ENCODE data around the gene SLC9A5. TPM values are rescaled to one million over a fixed set of nuclear protein-coding genes. Genes with fewer than 3 reads are reported as not detected.
A peak's percentile ranks its signal among the peaks of the same experiment; 100 is the strongest.

The SLC9A5 gene
- total RNA-seq, 1 donor from 2014 or later: 17.2 TPM

- Mint-ChIP-seq H3K4me1 (ENCODE audit: unreplicated experiment) (peaks cover 38% of the 10 kb centered on the region), H3K4me3 (ENCODE audit: unreplicated experiment) (peak overlapping the region; percentile 76), H3K27me3 (ENCODE audit: unreplicated experiment) (peaks cover 13% of the 10 kb centered on the region), H3K27ac (ENCODE audit: unreplicated experiment) (no peak overlapping the region), H3K9me3 (ENCODE audit: unreplicated experiment) (no peaks in the 10 kb centered on the region), H3K36me3 (ENCODE audit: low read depth, unreplicated experiment) (peaks cover 47% of the 10 kb centered on the region)
- TF ChIP-seq, protein P1, sequence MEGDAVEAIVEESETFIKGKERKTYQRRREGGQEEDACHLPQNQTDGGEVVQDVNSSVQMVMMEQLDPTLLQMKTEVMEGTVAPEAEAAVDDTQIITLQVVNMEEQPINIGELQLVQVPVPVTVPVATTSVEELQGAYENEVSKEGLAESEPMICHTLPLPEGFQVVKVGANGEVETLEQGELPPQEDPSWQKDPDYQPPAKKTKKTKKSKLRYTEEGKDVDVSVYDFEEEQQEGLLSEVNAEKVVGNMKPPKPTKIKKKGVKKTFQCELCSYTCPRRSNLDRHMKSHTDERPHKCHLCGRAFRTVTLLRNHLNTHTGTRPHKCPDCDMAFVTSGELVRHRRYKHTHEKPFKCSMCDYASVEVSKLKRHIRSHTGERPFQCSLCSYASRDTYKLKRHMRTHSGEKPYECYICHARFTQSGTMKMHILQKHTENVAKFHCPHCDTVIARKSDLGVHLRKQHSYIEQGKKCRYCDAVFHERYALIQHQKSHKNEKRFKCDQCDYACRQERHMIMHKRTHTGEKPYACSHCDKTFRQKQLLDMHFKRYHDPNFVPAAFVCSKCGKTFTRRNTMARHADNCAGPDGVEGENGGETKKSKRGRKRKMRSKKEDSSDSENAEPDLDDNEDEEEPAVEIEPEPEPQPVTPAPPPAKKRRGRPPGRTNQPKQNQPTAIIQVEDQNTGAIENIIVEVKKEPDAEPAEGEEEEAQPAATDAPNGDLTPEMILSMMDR (IDR thresholded peaks at IDR 0.05; ENCODE audit: unreplicated experiment): no peak
- no peak for DNase-seq (ENCODE audit: low spot score)
These were observed 10.6 kb upstream of the SLC9A5 start for GRCh38 chr16:67238278-67238575.

- TF ChIP-seq, protein P1 (IDR thresholded peaks at IDR 0.05; ENCODE audit: unreplicated experiment): no peak
- peak overlapping the region; percentile 76 for H3K4me3 Mint-ChIP-seq (ENCODE audit: unreplicated experiment)
- H3K27ac Mint-ChIP-seq (ENCODE audit: unreplicated experiment): peak overlapping the region; percentile 59
- H3K4me1 Mint-ChIP-seq (ENCODE audit: unreplicated experiment): peaks cover 45% of the 10 kb centered on the region
- H3K9me3 Mint-ChIP-seq (ENCODE audit: unreplicated experiment): no peaks in the 10 kb centered on the region
- peaks cover 13% of the 10 kb centered on the region for H3K27me3 Mint-ChIP-seq (ENCODE audit: unreplicated experiment)
- H3K36me3 Mint-ChIP-seq (ENCODE audit: low read depth, unreplicated experiment): peaks cover 47% of the 10 kb centered on the region
- no peak for DNase-seq (ENCODE audit: low spot score)
These were observed 9.8 kb upstream of the SLC9A5 start for GRCh38 chr16:67238806-67239470.

DNA sequence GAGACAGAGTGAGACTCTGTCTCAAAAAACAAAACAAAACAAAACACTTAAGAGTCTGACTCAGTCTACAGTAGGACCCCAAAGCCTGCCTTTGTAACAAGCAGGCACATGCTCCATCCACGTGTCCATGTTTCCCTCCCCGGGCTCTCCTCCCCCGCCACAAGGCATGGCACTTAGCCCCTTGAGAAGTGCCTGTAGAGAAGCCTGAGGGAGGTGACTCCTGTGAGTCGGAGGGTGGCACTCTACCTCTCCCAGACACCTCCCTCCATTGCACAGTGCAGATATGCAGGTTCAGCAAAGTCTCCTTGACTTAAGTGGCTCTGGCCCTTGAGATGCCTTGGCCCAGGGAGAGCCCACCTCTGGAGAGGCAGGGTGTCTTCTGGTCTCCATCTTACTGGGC is 8.3 kb upstream of the SLC9A5 start:
- peaks cover 11% of the 10 kb centered on the region for H3K27me3 Mint-ChIP-seq (ENCODE audit: unreplicated experiment)
- no peak for DNase-seq (ENCODE audit: low spot score)

GRCh38 chr16:67241008-67241900 is 7.5 kb upstream of the SLC9A5 start:
- peak overlapping the region; percentile 80 for H3K4me3 Mint-ChIP-seq (ENCODE audit: unreplicated experiment)
- no peaks in the 10 kb centered on the region for H3K9me3 Mint-ChIP-seq (ENCODE audit: unreplicated experiment)
- H3K4me1 Mint-ChIP-seq (ENCODE audit: unreplicated experiment): peaks cover 56% of the 10 kb centered on the region
- H3K27me3 Mint-ChIP-seq (ENCODE audit: unreplicated experiment): peaks cover 10% of the 10 kb centered on the region
- peaks cover 32% of the 10 kb centered on the region for H3K36me3 Mint-ChIP-seq (ENCODE audit: low read depth, unreplicated experiment)
- peak overlapping the region; percentile 89 for H3K27ac Mint-ChIP-seq (ENCODE audit: unreplicated experiment)
- DNase-seq (ENCODE audit: low spot score): no peak
- TF ChIP-seq, protein P1 (IDR thresholded peaks at IDR 0.05; ENCODE audit: unreplicated experiment): no peak

More for the DNA sequence above, 8.3 kb upstream of the SLC9A5 start:
- TF ChIP-seq, protein P1 (IDR thresholded peaks at IDR 0.05; ENCODE audit: unreplicated experiment): no peak
- no peak overlapping the region for H3K4me3 Mint-ChIP-seq (ENCODE audit: unreplicated experiment)
- peaks cover 59% of the 10 kb centered on the region for H3K4me1 Mint-ChIP-seq (ENCODE audit: unreplicated experiment)
- H3K9me3 Mint-ChIP-seq (ENCODE audit: unreplicated experiment): no peaks in the 10 kb centered on the region
- peaks cover 37% of the 10 kb centered on the region for H3K36me3 Mint-ChIP-seq (ENCODE audit: low read depth, unreplicated experiment)
- peak overlapping the region; percentile 42 for H3K27ac Mint-ChIP-seq (ENCODE audit: unreplicated experiment)
